HT-29 (cell line): ENCODE data around the gene TPP2. TPM values are rescaled to one million over a fixed set of nuclear protein-coding genes. Genes with fewer than 3 reads are reported as not detected.

Source experiments
- DNase-seq: peaks from one replicate; pipeline ENCODE4 v3.0.0-alpha.2; 2015; ENCODE audit warnings: low spot score
- total RNA-seq: library from RNA; depleted of rRNA; stranded (reverse); fragments of >200 nt; shearing (Covaris generic); gene quantifications from 2 replicates; pipeline ENCODE4 v1.2.3, GENCODE V29; 2014

TPP2 gene
- total RNA-seq, 1 experiment from 2014 or later = 19.5 TPM

- DNase-seq = no peak
These were observed 55.1 kb downstream of the TPP2 start for GRCh38 chr13:102651892-102652291.

DNA sequence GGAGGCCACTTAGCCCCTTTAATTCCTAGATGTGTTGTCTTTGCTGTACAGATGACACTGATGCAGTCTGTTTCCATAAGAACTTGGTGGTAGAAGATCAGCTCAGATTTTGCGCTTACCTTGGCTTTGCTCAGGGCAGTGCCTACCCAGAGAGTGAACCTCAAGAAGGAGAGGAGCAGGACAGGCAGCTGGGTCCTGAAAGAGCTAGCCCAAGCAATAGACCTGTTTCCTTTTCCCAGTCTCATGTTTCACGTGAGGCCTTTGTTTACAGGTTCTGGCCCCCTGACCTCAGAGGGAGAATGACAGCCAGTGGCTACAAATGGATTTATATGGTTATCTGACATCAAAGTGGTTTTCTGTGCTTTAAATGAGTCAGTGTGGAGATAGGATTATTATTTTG, 58.0 kb downstream of the TPP2 start:
- no peak for DNase-seq

DNA sequence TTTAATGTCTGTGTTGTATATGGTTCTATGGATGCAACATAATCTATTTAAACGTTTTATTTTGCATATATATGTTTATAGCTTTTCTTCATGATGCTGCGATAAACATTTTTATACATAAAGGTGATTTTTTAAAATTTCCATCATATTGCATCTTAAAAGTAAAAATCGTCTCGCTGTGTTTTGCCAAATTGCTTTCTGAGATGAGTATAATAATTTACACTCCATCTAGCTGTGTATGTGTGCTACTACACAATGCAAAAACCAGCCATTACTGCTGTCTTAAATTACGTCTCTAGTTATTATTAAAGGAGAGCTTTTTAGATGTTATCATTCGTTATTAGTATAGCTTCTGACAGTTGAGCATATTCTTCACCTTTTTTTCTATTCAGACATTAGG, 60.8 kb downstream of the TPP2 start:
- DNase-seq = no peak

DNA sequence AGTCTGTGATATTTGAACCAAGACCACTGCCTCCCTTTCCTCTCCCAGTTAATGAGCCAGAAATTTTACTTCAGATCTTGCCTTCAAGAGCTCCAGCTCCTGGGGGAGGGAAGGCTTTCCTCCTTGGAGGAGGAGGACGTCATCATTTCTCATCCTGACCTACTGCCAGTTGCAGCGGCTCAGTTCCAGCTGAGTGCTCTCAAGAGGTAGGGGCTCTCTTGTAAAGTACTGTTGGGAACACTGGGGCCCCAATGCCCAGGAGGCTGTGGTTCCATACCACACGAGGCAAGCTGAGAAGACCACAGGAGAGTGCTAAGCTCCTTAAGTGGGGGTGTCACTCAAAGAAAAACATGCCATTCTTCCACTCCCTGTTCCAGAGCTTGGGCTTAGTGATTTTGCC, 61.9 kb downstream of the TPP2 start:
- no peak for DNase-seq

DNA sequence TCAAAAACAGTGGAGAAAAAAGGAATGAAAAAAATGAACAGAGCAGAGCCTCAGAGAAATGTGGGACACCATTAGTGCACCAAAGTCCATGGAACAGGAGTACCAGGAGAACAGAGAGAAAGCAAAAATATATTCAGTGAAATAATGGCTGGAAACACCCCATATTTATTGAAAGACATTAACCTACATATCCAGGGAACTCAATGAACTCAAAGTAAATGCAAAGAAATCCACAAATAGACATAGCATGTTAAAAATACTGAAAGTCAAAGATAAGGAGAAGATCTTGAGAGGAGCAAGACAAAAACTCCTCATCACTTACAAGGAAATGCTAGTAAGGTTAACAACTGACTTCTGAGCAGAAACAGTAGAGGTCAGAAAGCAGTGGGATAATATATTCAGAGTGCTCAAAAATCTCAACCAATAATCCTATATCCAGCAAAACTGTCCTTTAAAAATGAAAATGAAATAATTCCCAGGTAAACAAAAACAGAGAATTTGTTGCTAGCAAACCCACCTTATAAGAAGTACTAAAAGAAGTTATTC, 62.5 kb downstream of the TPP2 start:
- DNase-seq = no peak

DNA sequence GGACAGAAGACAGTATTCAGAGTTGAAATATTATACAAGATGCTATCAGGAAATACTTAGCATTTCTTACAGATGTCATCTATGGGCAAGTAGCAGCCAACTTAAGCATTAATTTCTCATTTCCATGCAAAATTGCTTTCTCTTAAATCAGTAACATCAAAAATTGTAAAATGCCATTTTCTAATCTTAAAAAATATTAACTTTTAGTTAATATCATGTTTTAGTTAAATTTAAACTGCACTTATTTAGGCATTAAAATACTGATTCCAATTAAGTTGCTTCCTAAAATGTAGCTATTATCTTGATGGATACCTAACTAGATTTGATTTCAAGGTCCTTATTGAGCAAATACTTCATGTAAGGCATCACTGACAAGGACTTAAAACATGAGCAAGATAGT, 70.2 kb downstream of the TPP2 start:
- no peak for DNase-seq

DNA sequence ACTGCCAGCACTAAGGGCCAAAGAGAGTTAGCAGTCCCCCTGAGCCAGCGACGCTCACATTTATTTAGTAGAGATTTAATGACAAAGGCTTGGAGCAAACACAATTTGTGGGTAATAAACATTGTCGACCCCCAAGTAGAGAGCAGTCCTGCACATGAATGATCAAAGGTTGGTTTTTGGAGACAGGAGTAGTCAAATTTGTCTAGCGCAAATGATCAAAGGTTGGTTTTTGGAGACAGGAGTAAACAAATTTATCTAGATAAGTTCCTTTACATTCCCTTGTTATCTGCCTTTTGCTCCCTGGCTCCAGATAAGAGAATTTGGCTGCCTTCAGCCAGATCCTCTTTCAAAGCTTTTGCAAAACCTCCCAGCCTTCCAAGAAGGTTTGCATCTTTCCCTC, 71.1 kb downstream of the TPP2 start:
- DNase-seq = no peak

- no peak for DNase-seq
These were observed 73.3 kb downstream of the TPP2 start for GRCh38 chr13:102670130-102670529.

DNA sequence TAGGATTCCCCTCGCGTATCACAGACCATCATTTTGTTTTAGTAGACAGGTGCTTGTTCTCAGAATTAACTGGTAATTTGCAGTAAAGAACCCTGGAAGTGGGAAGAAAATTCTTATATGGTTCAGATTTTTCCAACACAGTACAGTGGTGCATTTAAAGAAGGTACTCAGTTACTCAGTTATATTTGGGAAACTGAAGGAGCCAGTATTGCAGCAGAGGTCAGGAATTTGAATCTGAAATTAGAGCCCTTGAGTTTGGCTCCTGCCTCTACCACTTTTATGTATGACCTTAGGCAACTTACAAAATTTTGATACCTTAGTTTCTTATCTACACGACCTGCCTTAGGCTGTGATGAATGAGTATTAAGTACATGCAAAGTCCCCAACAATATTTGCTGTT, 78.3 kb downstream of the TPP2 start:
- DNase-seq = no peak

GRCh38 chr13:102677122-102677521, 80.3 kb downstream of the TPP2 start:
- DNase-seq = no peak

- no peak for DNase-seq
These were observed 81.7 kb downstream of the TPP2 start for GRCh38 chr13:102678339-102679107.

GRCh38 chr13:102679449-102680132, 82.8 kb downstream of the TPP2 start:
- no peak for DNase-seq

- DNase-seq = no peak
These were observed 83.4 kb downstream of the TPP2 start for GRCh38 chr13:102680133-102680717.

DNA sequence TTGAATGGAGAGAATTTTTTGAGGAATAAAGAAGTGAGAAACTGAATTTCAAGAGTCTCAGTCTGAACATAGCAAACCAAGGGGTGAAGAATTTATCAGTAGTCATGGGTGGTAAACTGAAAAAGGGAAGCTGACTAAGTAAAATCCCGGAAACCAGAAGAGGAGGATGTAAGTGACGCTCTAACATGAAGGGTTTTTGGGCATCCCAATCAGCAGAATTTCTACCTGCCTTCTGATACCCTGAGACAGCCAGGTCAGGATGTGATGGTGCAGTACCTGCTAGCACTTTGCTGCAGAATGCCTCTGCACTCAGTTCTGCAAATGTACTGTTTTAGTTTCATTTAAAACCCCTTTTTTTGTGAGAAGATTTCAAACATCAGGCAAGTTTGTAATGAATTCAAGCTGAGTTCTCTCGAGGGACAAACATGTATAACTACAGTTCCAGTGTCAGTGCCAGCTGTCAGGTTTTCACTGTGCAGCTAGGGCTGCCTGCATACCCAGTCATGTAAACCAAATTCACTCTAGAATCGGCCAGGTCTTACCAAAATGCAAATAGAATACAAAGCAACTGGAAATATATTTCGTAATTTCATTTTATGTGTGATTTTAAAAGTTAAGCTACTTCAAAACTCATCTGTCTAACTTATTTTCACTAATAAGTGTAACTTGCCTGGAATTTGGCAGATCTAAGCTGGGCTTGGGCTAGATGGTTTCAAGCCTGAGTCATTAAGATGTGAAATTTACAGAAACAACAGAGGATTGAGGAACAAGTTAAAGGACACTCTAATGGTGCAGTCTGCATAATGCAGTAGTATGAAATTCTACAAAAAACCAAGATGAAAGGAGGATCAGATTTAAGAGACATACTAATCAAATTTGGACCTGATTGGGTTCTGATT, 84.3 kb downstream of the TPP2 start:
- DNase-seq = no peak

DNA sequence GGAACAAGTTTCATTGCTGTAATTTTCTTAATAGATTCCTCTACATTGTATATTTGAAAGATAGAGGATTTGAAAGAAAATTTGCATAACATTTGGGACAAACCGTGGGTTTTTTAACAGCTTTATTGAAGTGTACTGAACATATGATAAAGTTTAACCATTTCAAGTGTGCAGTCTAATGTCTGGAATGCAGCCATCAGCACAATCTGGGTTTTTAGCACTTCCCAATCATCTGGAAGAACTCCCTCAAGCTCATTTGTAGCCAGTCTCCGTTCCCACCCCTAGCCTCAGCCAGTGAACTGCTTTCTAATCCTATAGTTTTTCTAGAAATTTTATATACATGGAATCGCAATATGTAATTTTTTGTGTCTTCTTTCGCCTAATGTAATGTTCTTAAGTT, 85.4 kb downstream of the TPP2 start:
- no peak for DNase-seq

GRCh38 chr13:102682727-102683126, 85.9 kb downstream of the TPP2 start:
- DNase-seq = no peak

- DNase-seq = no peak
These were observed 86.9 kb downstream of the TPP2 start for GRCh38 chr13:102683637-102684036.

DNA sequence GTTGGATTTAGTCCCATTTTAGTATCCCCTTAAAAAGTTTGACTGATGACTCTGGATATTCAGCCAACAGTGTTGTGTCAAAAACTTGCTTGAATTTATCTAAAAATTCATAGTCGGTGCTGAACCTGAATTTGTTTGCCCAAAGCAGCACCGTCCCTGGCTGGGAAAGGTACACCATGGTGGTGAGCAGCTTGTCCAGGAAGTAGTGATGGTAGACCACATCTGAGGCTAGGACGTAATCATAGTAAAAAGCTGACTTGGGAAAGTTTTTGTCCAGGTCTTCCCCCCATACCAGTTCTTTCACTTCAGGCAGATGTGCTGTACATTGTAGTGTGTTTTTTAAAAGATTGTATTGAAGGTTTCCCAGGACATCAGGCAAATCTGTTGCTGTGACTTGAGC, 89.2 kb downstream of the TPP2 start:
- DNase-seq = no peak

DNA sequence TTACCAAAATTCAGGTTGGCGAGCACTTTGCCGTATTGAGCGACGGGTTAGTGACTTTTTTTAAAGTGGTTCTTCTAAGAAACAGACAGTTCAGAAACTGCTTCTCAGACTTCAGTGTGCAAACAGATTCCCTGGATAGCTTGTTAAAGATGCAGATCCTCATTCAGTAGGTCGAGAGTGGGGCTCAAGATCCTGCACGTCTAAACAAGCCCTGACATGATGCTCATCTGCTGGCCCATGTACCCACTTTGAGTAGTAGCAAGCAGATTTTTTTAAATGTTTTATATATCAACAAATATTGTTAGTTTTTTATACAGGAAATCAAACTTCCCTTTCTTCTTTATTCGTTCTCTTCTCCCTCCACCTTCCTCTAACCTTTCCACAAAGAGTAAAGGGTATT, 90.7 kb downstream of the TPP2 start:
- DNase-seq = no peak

DNA sequence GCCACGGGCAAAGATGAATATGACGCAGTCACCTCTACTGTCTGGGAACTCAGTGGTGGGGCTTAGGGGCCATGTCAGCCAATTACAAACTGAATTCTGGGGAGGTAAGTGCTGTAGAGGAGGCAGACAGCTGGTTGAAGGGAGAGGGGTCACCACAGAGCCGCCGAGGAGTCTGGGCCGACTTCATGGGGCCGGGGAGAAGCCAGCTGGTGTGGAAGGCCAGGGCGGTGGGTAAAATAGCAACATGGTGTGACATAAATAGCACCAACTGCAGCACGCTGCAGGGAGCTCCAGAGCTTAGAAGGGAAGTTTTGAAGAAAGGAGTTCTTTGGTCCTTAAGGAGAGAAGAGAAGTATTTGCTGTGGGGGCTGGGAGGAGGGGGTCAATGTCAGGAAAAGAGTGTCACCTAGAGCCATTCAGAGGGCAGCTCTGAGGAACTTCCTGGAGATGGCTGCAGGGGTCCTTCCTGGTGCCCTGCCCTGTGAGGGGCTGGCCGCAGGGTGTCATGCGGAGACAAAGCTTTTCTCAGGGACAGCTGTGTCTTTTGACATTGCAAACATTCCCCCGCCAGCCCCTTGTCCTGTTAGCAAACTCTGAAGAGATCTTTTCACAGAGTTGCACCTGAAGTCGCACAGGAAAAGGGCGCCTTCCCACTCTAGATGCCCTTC, 91.7 kb downstream of the TPP2 start:
- DNase-seq = no peak

GRCh38 chr13:102690883-102691282, 94.1 kb downstream of the TPP2 start:
- no peak for DNase-seq
